Measurements from ENCODE around the gene ENTREP1.

Gene ENTREP1

GRCh38 chr9:69382135-69382534 is 57.1 kb downstream of the ENTREP1 start:
- H3K9ac ChIP-seq (ENCODE audit: low read length), result no peak overlapping the region
- no peak overlapping the region for H3K4me3 ChIP-seq (ENCODE audit: insufficient read depth, low read length, poor library complexity, severe bottlenecking)
- H3F3A ChIP-seq (ENCODE audit: insufficient read depth), result no peaks in the 10 kb centered on the region
- H3K79me2 ChIP-seq (ENCODE audit: insufficient read depth, low read length), result no peaks in the 10 kb centered on the region
- H2AFZ ChIP-seq (ENCODE audit: low read depth, low read length, severe bottlenecking), result no peak overlapping the region
- no peaks in the 10 kb centered on the region for H3K36me3 ChIP-seq (ENCODE audit: low read length)
- no peaks in the 10 kb centered on the region for H3K27me3 ChIP-seq (ENCODE audit: low read length)
- no peaks in the 10 kb centered on the region for H3K9me2 ChIP-seq (replicated peaks; ENCODE audit: insufficient read depth, low read length)
- H4K20me1 ChIP-seq (ENCODE audit: low read depth, low read length), result no peaks in the 10 kb centered on the region
- H3K4me2 ChIP-seq (ENCODE audit: low read depth, low read length, poor library complexity, severe bottlenecking), result no peak overlapping the region
- no peak overlapping the region for H3K27ac ChIP-seq (ENCODE audit: low read depth, low read length)
- no peaks in the 10 kb centered on the region for H3K9me3 ChIP-seq (ENCODE audit: insufficient read depth, low read length)
- TF ChIP-seq EZH2phosphoT487 (conservative IDR thresholded peaks at IDR 0.05; ENCODE audit: low read length), result no peak
- no peak for TF ChIP-seq CTCF (IDR thresholded peaks at IDR 0.05; ENCODE audit: insufficient read depth, low read length, poor library complexity, severe bottlenecking)

- no peak overlapping the region for H3K9ac ChIP-seq (ENCODE audit: low read length)
- no peak overlapping the region for H3K27ac ChIP-seq (ENCODE audit: low read depth, low read length)
- H3K27me3 ChIP-seq (ENCODE audit: low read length), result 0 out of 2 replicates have a peak, but pooled peaks cover 3% of the 10 kb centered on the region
- H2AFZ ChIP-seq (ENCODE audit: low read depth, low read length, severe bottlenecking), result no peak overlapping the region
- no peaks in the 10 kb centered on the region for H4K20me1 ChIP-seq (ENCODE audit: low read depth, low read length)
- no peaks in the 10 kb centered on the region for H3F3A ChIP-seq (ENCODE audit: insufficient read depth)
- no peaks in the 10 kb centered on the region for H3K9me2 ChIP-seq (replicated peaks; ENCODE audit: insufficient read depth, low read length)
- no peak overlapping the region for H3K4me2 ChIP-seq (ENCODE audit: low read depth, low read length, poor library complexity, severe bottlenecking)
- TF ChIP-seq EZH2phosphoT487 (conservative IDR thresholded peaks at IDR 0.05; ENCODE audit: low read length) (no peak), CTCF (IDR thresholded peaks at IDR 0.05; ENCODE audit: insufficient read depth, low read length, poor library complexity, severe bottlenecking) (no peak)
- H3K4me3 ChIP-seq (ENCODE audit: insufficient read depth, low read length, poor library complexity, severe bottlenecking), result no peak overlapping the region
- H3K9me3 ChIP-seq (ENCODE audit: insufficient read depth, low read length), result no peaks in the 10 kb centered on the region
- no peaks in the 10 kb centered on the region for H3K36me3 ChIP-seq (ENCODE audit: low read length)
- H3K79me2 ChIP-seq (ENCODE audit: insufficient read depth, low read length), result no peaks in the 10 kb centered on the region
Observed at GRCh38 chr9:69385581-69386033, 60.6 kb downstream of the ENTREP1 start.

- no peaks in the 10 kb centered on the region for H3K79me2 ChIP-seq (ENCODE audit: insufficient read depth, low read length)
- TF ChIP-seq EZH2phosphoT487 (conservative IDR thresholded peaks at IDR 0.05; ENCODE audit: low read length) (no peak), CTCF (IDR thresholded peaks at IDR 0.05; ENCODE audit: insufficient read depth, low read length, poor library complexity, severe bottlenecking) (no peak)
- no peak overlapping the region for H2AFZ ChIP-seq (ENCODE audit: low read depth, low read length, severe bottlenecking)
- H3K36me3 ChIP-seq (ENCODE audit: low read length), result no peaks in the 10 kb centered on the region
- no peaks in the 10 kb centered on the region for H3K9me3 ChIP-seq (ENCODE audit: insufficient read depth, low read length)
- H3K9me2 ChIP-seq (replicated peaks; ENCODE audit: insufficient read depth, low read length), result no peaks in the 10 kb centered on the region
- no peaks in the 10 kb centered on the region for H4K20me1 ChIP-seq (ENCODE audit: low read depth, low read length)
- no peak overlapping the region for H3K4me3 ChIP-seq (ENCODE audit: insufficient read depth, low read length, poor library complexity, severe bottlenecking)
- no peak overlapping the region for H3K4me2 ChIP-seq (ENCODE audit: low read depth, low read length, poor library complexity, severe bottlenecking)
- 0 out of 2 replicates have a peak, but pooled peaks cover 3% of the 10 kb centered on the region for H3K27me3 ChIP-seq (ENCODE audit: low read length)
- H3K9ac ChIP-seq (ENCODE audit: low read length), result no peak overlapping the region
- H3K27ac ChIP-seq (ENCODE audit: low read depth, low read length), result no peak overlapping the region
- no peaks in the 10 kb centered on the region for H3F3A ChIP-seq (ENCODE audit: insufficient read depth)
Observed at GRCh38 chr9:69386651-69387050, 61.6 kb downstream of the ENTREP1 start.
